Measurements from ENCODE around the gene BACE1. TPM values are rescaled to one million over a fixed set of nuclear protein-coding genes. Genes with fewer than 3 reads are reported as not detected.

The BACE1 gene
- 45.6 and 52.7 TPM in 2 replicates for total RNA-seq

GRCh38 chr11:117316197-117316961 lies at the start of gene BACE1:
BACE1 (minus strand) TSS chr11:117316256; CDS start chr11:117315795, 461 bp downstream.
- DNase-seq (ENCODE audit: insufficient read length, low spot score, missing footprints), result peak; percentile 98
- H3K36me3 ChIP-seq (ENCODE audit: insufficient read depth, low read length), result no peaks in the 10 kb centered on the region
- H3K4me3 ChIP-seq (ENCODE audit: insufficient read depth, low read length), result peak within 1 kb of the TSS; percentile 74
- H3K27me3 ChIP-seq (ENCODE audit: insufficient read depth, low read length), result no peaks in the 10 kb centered on the region
- peak within 1 kb of the TSS; percentile 98 for H3K4me2 ChIP-seq (ENCODE audit: insufficient read depth, low read length)
- H2AFZ ChIP-seq (ENCODE audit: low read length), result peak within 1 kb of the TSS; percentile 94
- H3K79me2 ChIP-seq (ENCODE audit: insufficient read depth, low read length), result peaks cover 26% of the 10 kb centered on the region
- H3K9me3 ChIP-seq (ENCODE audit: low read depth, low read length), result no peaks in the 10 kb centered on the region
- TF ChIP-seq CTCF (IDR thresholded peaks at IDR 0.05; ENCODE audit: extremely low read depth, low read depth, low read length), result peak; percentile 41
- peaks cover 16% of the 10 kb centered on the region for H4K20me1 ChIP-seq (ENCODE audit: insufficient read depth, low read length)
- H3K4me1 ChIP-seq (ENCODE audit: insufficient read depth, low read length), result peaks cover 27% of the 10 kb centered on the region
- peak within 1 kb of the TSS; percentile 51 for H3K27ac ChIP-seq (ENCODE audit: low read depth, low read length)

GRCh38 chr11:117361432-117361831 lies 45.4 kb upstream of the BACE1 start:
- no peaks in the 10 kb centered on the region for H3K9me3 ChIP-seq (ENCODE audit: low read depth, low read length)
- H3K27ac ChIP-seq (ENCODE audit: low read depth, low read length), result no peak overlapping the region
- H2AFZ ChIP-seq (ENCODE audit: low read length), result no peak overlapping the region
- H3K79me2 ChIP-seq (ENCODE audit: insufficient read depth, low read length), result peaks cover 3% of the 10 kb centered on the region
- TF ChIP-seq CTCF (IDR thresholded peaks at IDR 0.05; ENCODE audit: extremely low read depth, low read depth, low read length), result no peak
- H3K4me1 ChIP-seq (ENCODE audit: insufficient read depth, low read length), result no peaks in the 10 kb centered on the region
- H3K36me3 ChIP-seq (ENCODE audit: insufficient read depth, low read length), result peaks cover 55% of the 10 kb centered on the region
- no peaks in the 10 kb centered on the region for H3K27me3 ChIP-seq (ENCODE audit: insufficient read depth, low read length)
- H3K4me2 ChIP-seq (ENCODE audit: insufficient read depth, low read length), result no peak overlapping the region
- DNase-seq (ENCODE audit: insufficient read length, low spot score, missing footprints), result no peak
- H3K4me3 ChIP-seq (ENCODE audit: insufficient read depth, low read length), result no peak overlapping the region
- no peaks in the 10 kb centered on the region for H4K20me1 ChIP-seq (ENCODE audit: insufficient read depth, low read length)

- no peak overlapping the region for H3K4me3 ChIP-seq (ENCODE audit: insufficient read depth, low read length)
- H3K27me3 ChIP-seq (ENCODE audit: insufficient read depth, low read length), result no peaks in the 10 kb centered on the region
- DNase-seq (ENCODE audit: insufficient read length, low spot score, missing footprints), result no peak
- H3K4me2 ChIP-seq (ENCODE audit: insufficient read depth, low read length), result no peak overlapping the region
- H2AFZ ChIP-seq (ENCODE audit: low read length), result no peak overlapping the region
- no peaks in the 10 kb centered on the region for H3K4me1 ChIP-seq (ENCODE audit: insufficient read depth, low read length)
- no peak for TF ChIP-seq CTCF (IDR thresholded peaks at IDR 0.05; ENCODE audit: extremely low read depth, low read depth, low read length)
- no peaks in the 10 kb centered on the region for H3K9me3 ChIP-seq (ENCODE audit: low read depth, low read length)
- H3K79me2 ChIP-seq (ENCODE audit: insufficient read depth, low read length), result peaks cover 3% of the 10 kb centered on the region
- H4K20me1 ChIP-seq (ENCODE audit: insufficient read depth, low read length), result no peaks in the 10 kb centered on the region
- H3K36me3 ChIP-seq (ENCODE audit: insufficient read depth, low read length), result peaks cover 53% of the 10 kb centered on the region
- H3K27ac ChIP-seq (ENCODE audit: low read depth, low read length), result no peak overlapping the region
These were observed 40.3 kb upstream of the BACE1 start for GRCh38 chr11:117356126-117356890.

GRCh38 chr11:117354550-117354949 lies 38.5 kb upstream of the BACE1 start:
- no peak for TF ChIP-seq CTCF (IDR thresholded peaks at IDR 0.05; ENCODE audit: extremely low read depth, low read depth, low read length)
- Histone ChIP-seq H3K27ac (ENCODE audit: low read depth, low read length) (no peak overlapping the region), H4K20me1 (ENCODE audit: insufficient read depth, low read length) (no peaks in the 10 kb centered on the region), H2AFZ (ENCODE audit: low read length) (no peak overlapping the region), H3K36me3 (ENCODE audit: insufficient read depth, low read length) (peaks cover 47% of the 10 kb centered on the region), H3K4me3 (ENCODE audit: insufficient read depth, low read length) (no peak overlapping the region), H3K9me3 (ENCODE audit: low read depth, low read length) (no peaks in the 10 kb centered on the region), H3K4me2 (ENCODE audit: insufficient read depth, low read length) (no peak overlapping the region), H3K79me2 (ENCODE audit: insufficient read depth, low read length) (peaks cover 3% of the 10 kb centered on the region), H3K4me1 (ENCODE audit: insufficient read depth, low read length) (no peaks in the 10 kb centered on the region), H3K27me3 (ENCODE audit: insufficient read depth, low read length) (no peaks in the 10 kb centered on the region)
- DNase-seq (ENCODE audit: insufficient read length, low spot score, missing footprints), result no peak

All from osteoblast (primary cell).